Activated naive CD8-positive, alpha-beta T cell treated with anti-CD3 and anti-CD28 coated beads, Interleukin-2, amount 50 U/mL, for 24 hours (primary cell): ENCODE results near the gene AATF.

ENCODE experiments used
- ATAC-seq: fragments of 150-1000 bp; cut with Tn5 transposase; one replicate; pipeline ENCODE4 v1.10.0; 2021
- DNase-seq: peaks from one replicate; pipeline ENCODE4 v3.0.0; 2021
- H3K27ac Mint-ChIP-seq: one replicate; pipeline ENCODE4 v1.8.0; 2021; ENCODE audit warnings: mild to moderate bottlenecking, mixed read lengths
- H3K27me3 Mint-ChIP-seq: one replicate; pipeline ENCODE4 v1.8.0; 2021; ENCODE audit warnings: mixed read lengths
- H3K36me3 Mint-ChIP-seq: one replicate; pipeline ENCODE4 v1.8.0; 2021; ENCODE audit warnings: low read depth, mixed read lengths
- H3K4me1 Mint-ChIP-seq: one replicate; pipeline ENCODE4 v1.8.0; 2021; ENCODE audit warnings: mixed read lengths
- H3K4me3 Mint-ChIP-seq: one replicate; pipeline ENCODE4 v1.8.0; 2021; ENCODE audit warnings: mild to moderate bottlenecking, moderate library complexity, mixed read lengths
- H3K9me3 Mint-ChIP-seq: one replicate; pipeline ENCODE4 v1.8.0; 2021; ENCODE audit warnings: mixed read lengths

The AATF gene

GRCh38 chr17:36975922-36976515, 27.3 kb downstream of the AATF start:
- H3K27me3 Mint-ChIP-seq: no peaks in the 10 kb centered on the region
- no peak overlapping the region for H3K27ac Mint-ChIP-seq
- H3K4me3 Mint-ChIP-seq: no peak overlapping the region
- H3K36me3 Mint-ChIP-seq: peaks cover 17% of the 10 kb centered on the region
- ATAC-seq (no peak), DNase-seq (no peak)
- H3K4me1 Mint-ChIP-seq: peaks cover 37% of the 10 kb centered on the region
- no peaks in the 10 kb centered on the region for H3K9me3 Mint-ChIP-seq

DNA sequence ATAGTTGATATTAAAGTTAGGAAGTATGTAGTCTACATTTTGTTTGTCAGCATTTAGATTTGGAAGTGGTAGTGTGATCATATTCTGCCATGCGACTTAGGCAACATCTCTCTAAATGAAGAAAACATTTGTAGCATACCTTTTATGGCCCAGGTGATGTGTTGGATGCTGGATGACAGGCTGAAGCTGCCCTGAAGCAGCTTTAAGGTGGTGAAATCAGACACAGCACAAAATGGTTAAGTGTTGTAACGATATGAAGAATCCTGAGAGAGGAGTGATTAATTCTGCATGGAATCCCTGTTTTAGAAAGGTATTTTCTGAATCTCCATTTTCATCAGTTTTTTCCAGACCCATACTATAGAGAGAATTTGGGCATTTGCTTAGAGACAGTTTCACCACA, 28.3 kb downstream of the AATF start:
- Mint-ChIP-seq H3K27ac (no peak overlapping the region), H3K27me3 (no peaks in the 10 kb centered on the region), H3K36me3 (peaks cover 26% of the 10 kb centered on the region), H3K9me3 (no peaks in the 10 kb centered on the region), H3K4me1 (peaks cover 32% of the 10 kb centered on the region), H3K4me3 (no peak overlapping the region)
- no peak for DNase-seq
- no peak for ATAC-seq

DNA sequence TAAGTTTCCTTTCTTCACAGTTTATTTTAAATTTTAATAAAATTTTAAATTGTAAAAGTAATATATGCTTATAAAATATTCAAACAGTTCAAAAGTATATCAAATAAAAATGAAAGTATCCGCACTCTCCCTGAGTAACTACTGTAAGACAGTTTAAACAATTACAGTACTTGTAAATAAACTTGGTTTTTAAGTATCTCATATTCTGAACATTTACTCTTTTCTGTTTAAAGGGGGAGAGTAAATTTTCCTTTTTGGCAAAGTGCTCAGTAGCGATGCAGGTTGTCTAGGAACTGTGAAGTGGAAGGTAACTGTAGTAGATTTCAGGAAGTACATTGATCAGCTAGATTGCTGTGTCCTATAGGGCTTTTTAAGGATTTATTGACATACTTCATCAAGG, 28.8 kb downstream of the AATF start:
- Mint-ChIP-seq H3K36me3 (peaks cover 28% of the 10 kb centered on the region), H3K4me3 (no peak overlapping the region), H3K27ac (no peak overlapping the region), H3K27me3 (no peaks in the 10 kb centered on the region), H3K9me3 (no peaks in the 10 kb centered on the region), H3K4me1 (peaks cover 30% of the 10 kb centered on the region)
- DNase-seq (no peak), ATAC-seq (no peak)

- Mint-ChIP-seq H3K36me3 (peaks cover 32% of the 10 kb centered on the region), H3K9me3 (no peaks in the 10 kb centered on the region), H3K27ac (no peak overlapping the region), H3K4me1 (peaks cover 25% of the 10 kb centered on the region), H3K27me3 (no peaks in the 10 kb centered on the region), H3K4me3 (no peak overlapping the region)
- no peak for DNase-seq
- ATAC-seq: no peak
Observed at GRCh38 chr17:36978810-36979564, 30.2 kb downstream of the AATF start.

GRCh38 chr17:36979565-36979941, 30.8 kb downstream of the AATF start:
- Mint-ChIP-seq H3K4me3 (no peak overlapping the region), H3K9me3 (no peaks in the 10 kb centered on the region), H3K4me1 (peaks cover 24% of the 10 kb centered on the region), H3K27ac (no peak overlapping the region), H3K36me3 (peaks cover 34% of the 10 kb centered on the region), H3K27me3 (no peaks in the 10 kb centered on the region)
- DNase-seq: no peak
- no peak for ATAC-seq

DNA sequence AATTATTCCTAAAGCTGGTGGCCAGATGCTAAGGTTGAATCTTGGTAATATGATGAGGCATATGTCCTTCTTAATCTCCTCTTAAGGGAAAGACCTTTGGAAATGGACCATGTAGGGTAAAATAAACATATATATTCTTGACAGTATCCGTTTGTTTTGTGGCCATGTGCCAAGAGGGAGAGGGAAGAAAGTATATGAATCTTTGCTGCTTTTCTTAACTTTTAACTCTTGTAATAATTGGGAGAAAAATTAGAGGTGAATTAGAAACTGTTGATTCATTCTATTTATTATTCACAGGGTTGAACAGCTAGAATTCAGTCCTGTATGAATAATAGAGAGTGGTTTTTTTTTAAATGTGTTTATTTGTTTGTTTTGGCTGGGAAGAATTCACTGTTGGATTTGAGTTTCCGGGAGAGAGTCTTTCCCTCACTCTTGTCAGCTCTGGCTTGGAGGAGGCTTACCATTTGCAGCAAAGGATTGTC, 31.6 kb downstream of the AATF start:
- peaks cover 28% of the 10 kb centered on the region for H3K36me3 Mint-ChIP-seq
- no peak overlapping the region for H3K4me3 Mint-ChIP-seq
- no peaks in the 10 kb centered on the region for H3K9me3 Mint-ChIP-seq
- H3K27me3 Mint-ChIP-seq: no peaks in the 10 kb centered on the region
- H3K4me1 Mint-ChIP-seq: peaks cover 19% of the 10 kb centered on the region
- DNase-seq (no peak), ATAC-seq (no peak)
- H3K27ac Mint-ChIP-seq: no peak overlapping the region

- Mint-ChIP-seq H3K9me3 (no peaks in the 10 kb centered on the region), H3K4me1 (peaks cover 7% of the 10 kb centered on the region), H3K36me3 (peaks cover 36% of the 10 kb centered on the region), H3K4me3 (no peak overlapping the region), H3K27ac (no peak overlapping the region), H3K27me3 (no peaks in the 10 kb centered on the region)
- ATAC-seq (no peak), DNase-seq (no peak)
Observed at GRCh38 chr17:36983618-36984017, 34.9 kb downstream of the AATF start.

DNA sequence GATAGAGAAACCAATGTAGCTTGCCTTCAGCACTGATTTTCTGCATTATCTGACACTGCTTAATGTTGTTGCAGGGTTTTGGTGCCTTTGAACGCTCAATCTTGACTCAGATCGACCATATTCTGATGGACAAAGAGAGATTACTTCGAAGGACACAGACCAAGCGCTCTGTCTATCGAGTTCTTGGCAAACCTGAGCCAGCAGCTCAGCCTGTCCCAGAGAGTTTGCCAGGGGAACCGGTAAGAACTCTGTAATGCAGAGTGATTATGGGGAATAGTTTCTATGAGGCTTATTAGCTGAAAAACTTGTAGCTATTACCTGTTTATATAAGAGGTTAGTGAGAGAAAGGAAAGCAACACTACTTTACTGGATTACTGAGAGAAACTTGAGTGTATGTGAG, 40.4 kb downstream of the AATF start:
- Mint-ChIP-seq H3K27me3 (no peaks in the 10 kb centered on the region), H3K4me3 (no peak overlapping the region), H3K9me3 (no peaks in the 10 kb centered on the region), H3K36me3 (peaks cover 51% of the 10 kb centered on the region), H3K4me1 (no peaks in the 10 kb centered on the region), H3K27ac (no peak overlapping the region)
- ATAC-seq: no peak
- DNase-seq: no peak

DNA sequence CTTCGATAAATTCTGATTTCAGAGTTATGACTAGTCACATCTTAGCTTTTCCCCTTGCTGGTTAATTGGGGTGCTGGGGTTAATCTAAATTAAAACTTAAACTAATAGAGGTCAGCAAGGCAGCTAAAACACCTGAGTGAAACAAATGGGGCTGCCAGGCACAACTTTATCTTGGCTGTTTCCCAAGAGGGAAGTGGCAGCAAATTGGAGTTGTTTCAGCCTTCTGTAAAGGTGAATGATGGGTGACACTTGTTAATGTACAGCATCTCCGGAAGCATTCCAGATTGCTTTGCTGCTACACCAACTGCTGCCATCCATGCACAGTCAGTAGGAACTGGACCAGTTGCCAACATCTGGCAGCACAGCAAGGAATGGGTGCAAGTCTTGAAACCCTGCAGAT, 43.9 kb downstream of the AATF start:
- Mint-ChIP-seq H3K4me3 (no peak overlapping the region), H3K4me1 (no peaks in the 10 kb centered on the region), H3K27me3 (no peaks in the 10 kb centered on the region), H3K36me3 (peaks cover 69% of the 10 kb centered on the region), H3K27ac (no peak overlapping the region), H3K9me3 (no peaks in the 10 kb centered on the region)
- DNase-seq (no peak), ATAC-seq (no peak)

- Mint-ChIP-seq H3K9me3 (no peaks in the 10 kb centered on the region), H3K4me3 (no peak overlapping the region), H3K4me1 (no peaks in the 10 kb centered on the region), H3K27me3 (no peaks in the 10 kb centered on the region), H3K27ac (no peak overlapping the region), H3K36me3 (peaks cover 73% of the 10 kb centered on the region)
- no peak for DNase-seq
- no peak for ATAC-seq
Observed at GRCh38 chr17:36993227-36993626, 44.5 kb downstream of the AATF start.

- Mint-ChIP-seq H3K27me3 (no peaks in the 10 kb centered on the region), H3K9me3 (peaks cover 1% of the 10 kb centered on the region), H3K27ac (no peak overlapping the region), H3K36me3 (peaks cover 72% of the 10 kb centered on the region), H3K4me3 (no peak overlapping the region), H3K4me1 (no peaks in the 10 kb centered on the region)
- ATAC-seq: no peak
- DNase-seq: no peak
Observed at GRCh38 chr17:36994438-36994837, 45.7 kb downstream of the AATF start.

- H3K36me3 Mint-ChIP-seq: peaks cover 78% of the 10 kb centered on the region
- no peak overlapping the region for H3K27ac Mint-ChIP-seq
- no peak overlapping the region for H3K4me3 Mint-ChIP-seq
Observed at GRCh38 chr17:36999471-36999870, 50.7 kb downstream of the AATF start.

DNA sequence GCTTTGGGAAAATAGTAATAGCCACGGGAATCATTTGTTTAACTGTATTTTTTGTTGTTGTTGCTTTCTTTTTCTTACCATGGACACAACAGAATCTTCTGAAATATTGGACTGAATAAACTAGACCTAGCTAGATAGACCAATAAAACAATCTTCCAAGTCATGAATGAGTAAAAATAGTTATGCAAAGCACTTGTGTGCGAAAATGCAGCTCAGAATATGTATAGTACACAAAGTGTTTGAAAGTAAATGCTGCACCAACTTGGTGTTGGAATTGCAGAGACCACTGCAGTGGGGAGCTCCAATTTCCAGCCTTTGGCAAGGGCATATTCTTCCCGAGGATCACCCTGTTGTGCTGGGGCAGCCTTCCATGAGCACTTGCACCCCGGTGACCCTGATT, 68.0 kb downstream of the AATF start:
- Mint-ChIP-seq H3K4me1 (no peaks in the 10 kb centered on the region), H3K36me3 (peaks cover 18% of the 10 kb centered on the region), H3K9me3 (no peaks in the 10 kb centered on the region), H3K27me3 (no peaks in the 10 kb centered on the region), H3K27ac (no peak overlapping the region), H3K4me3 (no peak overlapping the region)
- DNase-seq (no peak), ATAC-seq (no peak)

More at GRCh38 chr17:36999471-36999870, 50.7 kb downstream of the AATF start:
- Mint-ChIP-seq H3K4me1 (peaks cover 3% of the 10 kb centered on the region), H3K27me3 (no peaks in the 10 kb centered on the region), H3K9me3 (peaks cover 22% of the 10 kb centered on the region)
- ATAC-seq: no peak
- DNase-seq: no peak

- no peaks in the 10 kb centered on the region for H3K9me3 Mint-ChIP-seq
Observed at GRCh38 chr17:37017404-37017803, 68.7 kb downstream of the AATF start.

GRCh38 chr17:37019117-37019740, 70.5 kb downstream of the AATF start:
- peaks cover 27% of the 10 kb centered on the region for H3K36me3 Mint-ChIP-seq
- no peak overlapping the region for H3K27ac Mint-ChIP-seq
- H3K4me3 Mint-ChIP-seq: no peak overlapping the region
- H3K9me3 Mint-ChIP-seq: no peaks in the 10 kb centered on the region
- DNase-seq (no peak), ATAC-seq (no peak)
- no peaks in the 10 kb centered on the region for H3K27me3 Mint-ChIP-seq
- H3K4me1 Mint-ChIP-seq: peaks cover 5% of the 10 kb centered on the region

More at GRCh38 chr17:37017404-37017803, 68.7 kb downstream of the AATF start:
- peaks cover 21% of the 10 kb centered on the region for H3K36me3 Mint-ChIP-seq
- no peak for DNase-seq
- no peak for ATAC-seq
- H3K27me3 Mint-ChIP-seq: no peaks in the 10 kb centered on the region
- no peak overlapping the region for H3K4me3 Mint-ChIP-seq
- H3K4me1 Mint-ChIP-seq: no peaks in the 10 kb centered on the region
- no peak overlapping the region for H3K27ac Mint-ChIP-seq
